GM19351 (cell line): ENCODE results near the gene MED16.

ENCODE experiments used
- ATAC-seq: cut with Tn5 transposase; IDR thresholded peaks from one replicate; pipeline ENCODE4 v1.9.1; 2021; ENCODE audit warnings: mild to moderate bottlenecking, moderate library complexity; ENCODE audit not compliant: unreplicated experiment

Gene MED16

DNA sequence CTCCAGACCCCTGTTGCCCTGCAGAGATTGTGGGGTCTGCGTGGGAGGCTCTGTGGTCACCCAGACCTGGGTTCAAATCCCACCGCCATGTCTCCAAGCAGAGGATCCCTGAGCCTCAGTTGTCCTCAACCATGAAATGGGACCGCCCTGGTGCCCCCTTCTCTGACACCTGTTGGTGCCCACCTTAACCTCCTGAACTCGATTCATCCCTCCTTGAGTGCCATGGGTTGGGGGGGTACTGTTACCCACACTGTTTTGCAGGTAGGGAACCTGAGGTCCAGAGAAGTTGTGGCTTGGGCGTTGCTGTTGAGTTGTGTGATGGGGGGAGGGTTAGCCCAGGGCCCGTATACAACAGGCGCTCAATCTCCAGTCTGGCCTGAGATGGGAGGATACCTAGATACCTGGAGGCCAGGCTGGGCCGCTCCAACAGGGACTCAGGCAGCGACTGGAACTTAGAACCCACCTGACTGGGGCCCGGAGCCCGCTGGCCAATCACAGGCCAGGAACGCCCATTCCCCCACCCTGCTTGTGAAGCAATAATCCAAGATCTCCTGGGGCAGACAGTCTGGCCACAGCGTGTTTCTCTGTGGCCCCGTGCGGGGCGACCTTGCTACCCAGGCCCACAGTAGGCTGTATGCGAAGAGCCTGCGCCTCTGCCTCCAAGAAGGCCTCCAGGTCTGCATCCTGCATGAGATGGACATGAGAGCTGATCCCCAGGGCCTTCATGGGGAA, 35.6 kb upstream of the MED16 start:
- no peak for ATAC-seq

DNA sequence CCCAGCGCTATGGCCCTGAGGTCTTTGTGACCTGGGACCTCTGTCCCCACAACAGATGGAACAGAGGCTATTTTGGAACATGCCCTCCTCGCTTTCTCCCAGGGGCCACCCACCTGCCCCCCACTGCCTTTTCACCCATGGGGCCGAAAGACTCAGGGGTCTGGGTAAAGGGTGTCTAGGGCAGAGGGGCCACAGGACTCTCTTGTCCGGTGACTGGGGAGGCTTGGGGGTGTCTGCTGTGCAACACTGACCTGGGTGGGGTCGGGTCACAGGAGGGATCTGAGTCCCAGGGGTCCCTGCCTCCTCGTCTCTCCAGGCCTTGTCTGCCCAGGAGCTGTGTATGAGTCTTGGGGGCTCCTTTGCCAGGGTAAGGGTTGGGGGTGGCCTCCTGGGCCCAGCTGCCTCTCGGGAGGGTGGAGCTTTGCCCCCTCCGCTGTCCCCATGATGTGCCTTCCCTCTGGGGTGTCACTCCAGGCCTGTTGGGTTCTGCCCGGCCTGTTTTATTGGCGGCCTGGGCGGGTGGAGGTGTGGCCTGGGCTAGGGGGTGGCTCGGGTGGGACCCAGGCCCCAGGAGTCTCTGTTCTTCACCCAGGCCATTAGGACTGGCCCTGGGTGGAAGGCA, 34.9 kb upstream of the MED16 start:
- no peak for ATAC-seq

DNA sequence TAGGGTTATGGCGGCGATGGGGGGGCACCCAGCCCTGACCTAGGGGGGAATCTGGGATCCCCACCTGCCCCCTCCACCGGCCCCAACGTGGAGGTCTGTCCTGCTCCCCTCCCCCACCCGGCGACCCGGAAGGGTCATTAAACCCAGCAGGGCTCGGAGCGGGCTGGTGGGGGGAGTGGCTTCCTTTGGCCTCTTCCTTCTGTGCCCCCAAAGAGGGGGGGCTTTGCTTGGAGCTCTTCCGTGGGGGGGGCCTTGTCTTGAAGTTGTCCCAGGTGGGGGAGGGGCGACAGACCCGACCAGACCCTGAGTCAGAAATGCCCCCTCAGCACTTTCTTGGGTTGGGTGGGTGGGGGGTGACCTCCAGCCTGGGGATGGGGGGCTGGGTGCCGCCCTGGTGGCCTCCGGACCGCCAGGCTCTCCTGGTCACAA, 34.4 kb upstream of the MED16 start:
- ATAC-seq, result no peak

DNA sequence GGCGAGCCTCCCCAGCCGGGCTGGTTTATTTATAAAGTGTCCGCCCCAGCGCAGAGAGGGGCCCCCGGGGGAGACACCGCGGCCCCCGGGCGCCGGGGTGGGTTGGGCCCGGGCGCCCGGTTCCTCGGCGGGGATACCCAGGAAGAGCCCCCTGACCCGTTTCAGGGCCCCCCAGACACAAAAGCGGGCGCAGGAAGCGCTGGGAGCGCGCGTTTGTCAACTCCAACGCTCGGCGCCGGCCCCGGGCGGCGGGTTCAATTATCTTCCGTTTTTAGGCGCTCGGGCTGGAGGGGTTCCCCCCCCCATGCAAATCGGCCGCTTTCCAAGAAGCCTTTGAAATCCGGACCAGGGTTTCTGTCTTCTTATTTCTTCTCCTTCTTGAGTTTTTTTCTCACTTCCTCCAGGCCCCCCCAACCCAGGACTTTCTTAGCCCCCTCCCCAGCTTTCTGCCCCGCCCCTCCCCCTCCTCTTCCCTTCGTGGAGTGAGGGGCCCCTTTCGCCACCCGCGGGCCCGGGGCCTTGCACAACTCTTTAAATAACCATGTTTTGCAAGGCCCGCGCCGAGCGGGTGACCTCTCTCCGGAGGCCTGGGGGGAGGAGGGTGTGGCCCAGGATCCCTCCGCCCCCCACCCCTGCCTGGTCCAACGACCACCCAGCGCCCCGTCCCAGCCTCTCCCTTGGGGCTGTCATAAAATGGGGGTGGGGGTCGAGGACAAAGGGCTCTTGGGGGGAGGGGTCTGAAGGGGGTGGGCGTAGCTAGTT, 33.8 kb upstream of the MED16 start:
- ATAC-seq, result no peak

DNA sequence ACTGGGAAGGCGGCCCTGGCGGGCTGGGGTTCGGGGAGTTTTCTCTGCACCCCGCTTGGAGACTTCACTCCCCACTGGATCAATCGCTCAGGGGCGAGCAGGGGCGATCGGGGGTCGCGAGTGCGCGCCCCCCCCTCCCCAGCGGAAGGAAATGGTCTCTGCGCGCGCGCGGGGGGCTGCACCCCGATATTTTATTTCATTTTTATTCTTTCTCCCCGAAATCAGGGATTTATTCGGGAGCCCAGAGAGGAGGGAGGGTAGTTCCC, 33.3 kb upstream of the MED16 start:
- ATAC-seq, result no peak

DNA sequence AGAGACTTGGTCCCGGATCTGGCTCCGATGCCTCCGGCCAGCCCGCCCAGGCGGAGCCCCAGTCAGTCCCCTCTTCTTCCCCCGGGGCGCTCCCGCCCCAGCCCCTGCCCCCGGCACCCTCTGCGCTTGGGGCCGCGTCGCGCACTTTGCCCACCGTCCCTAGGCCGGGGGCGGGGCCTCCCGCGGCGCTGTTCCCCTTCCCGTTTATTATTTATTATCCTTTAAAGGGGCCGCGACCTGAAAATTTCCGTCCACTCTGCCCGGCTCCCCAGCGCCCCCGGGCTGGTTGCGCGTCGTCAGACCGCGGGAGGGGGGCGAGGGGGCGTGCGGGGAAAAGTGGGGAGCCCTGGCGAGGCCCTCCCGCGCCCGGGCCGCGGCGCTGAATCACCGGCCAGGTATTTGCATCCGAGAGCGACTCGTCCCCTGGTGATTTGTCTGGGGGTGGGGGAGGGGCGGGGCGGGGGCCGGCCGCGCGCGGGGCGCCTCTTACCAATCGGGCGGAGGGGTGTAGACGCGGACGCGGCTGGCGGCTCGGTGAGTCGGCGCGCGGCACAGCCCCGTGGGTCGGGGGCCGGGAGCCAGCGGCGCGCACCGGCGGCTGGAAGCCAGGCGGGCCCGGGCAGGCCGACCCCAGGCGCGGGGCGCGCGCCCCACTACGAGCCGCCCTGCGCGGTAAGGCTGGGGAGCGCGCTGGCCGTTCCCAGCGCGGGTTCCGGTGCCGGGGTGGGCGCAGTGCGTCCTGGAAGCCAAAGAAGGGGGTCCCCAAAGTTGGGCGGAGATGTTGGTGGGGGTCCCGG, 32.7 kb upstream of the MED16 start, which contains the start of gene ARID3A:
Gene ARID3A (plus strand): TSS at position 510 of the 797 bp plus-strand sequence. CDS start 3,494 bp downstream, outside the sequence.
- peak; percentile 48 for ATAC-seq

DNA sequence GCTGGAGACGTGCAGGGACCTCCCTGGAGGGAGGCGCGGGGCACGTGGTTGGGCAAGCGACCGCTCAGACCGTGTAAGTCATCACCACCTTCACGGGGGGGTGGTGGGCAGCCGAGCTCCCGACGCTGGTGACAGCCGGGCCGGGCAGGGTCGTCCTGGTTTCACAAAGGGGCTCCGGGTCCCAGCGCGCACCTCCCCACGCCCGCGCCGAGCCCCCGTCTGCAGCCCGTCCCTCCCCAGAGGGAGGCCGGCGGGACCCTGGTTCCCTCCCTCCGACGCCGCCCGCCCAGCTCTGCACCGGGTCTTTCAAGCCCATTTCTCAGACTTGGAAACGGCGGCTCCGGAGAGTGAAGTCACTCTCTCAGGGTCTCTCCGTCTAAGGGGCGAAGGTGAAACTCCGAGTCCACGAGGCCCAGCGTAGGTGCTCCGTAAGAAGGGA, 32.1 kb upstream of the MED16 start:
- ATAC-seq, result peak; percentile 47

DNA sequence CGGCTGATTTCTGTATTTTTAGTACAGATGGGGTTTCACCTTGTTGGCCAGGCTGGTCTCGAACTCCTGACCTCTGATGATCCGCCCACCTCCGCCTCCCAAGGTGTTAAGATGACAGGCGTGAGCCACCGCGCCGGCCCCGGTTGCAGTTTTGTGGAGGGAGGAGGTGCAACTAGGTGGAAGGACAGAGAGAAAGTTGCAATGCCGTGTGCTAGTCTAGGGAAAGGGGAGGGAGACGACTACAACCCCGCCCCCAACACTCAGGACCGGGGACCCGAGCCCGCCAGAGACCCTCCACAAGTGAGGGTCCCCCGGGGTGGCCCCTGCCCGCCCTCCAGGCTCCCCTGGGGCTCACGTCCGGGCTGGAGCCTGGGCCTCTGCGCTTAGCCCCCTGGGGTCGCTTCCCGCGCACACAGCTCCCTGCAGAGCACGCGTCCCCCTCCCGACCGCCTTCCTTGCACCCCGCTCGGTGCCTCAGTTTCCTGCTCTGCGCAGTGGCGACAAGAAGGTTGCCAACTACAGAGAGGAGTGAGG, 31.6 kb upstream of the MED16 start:
- no peak for ATAC-seq

DNA sequence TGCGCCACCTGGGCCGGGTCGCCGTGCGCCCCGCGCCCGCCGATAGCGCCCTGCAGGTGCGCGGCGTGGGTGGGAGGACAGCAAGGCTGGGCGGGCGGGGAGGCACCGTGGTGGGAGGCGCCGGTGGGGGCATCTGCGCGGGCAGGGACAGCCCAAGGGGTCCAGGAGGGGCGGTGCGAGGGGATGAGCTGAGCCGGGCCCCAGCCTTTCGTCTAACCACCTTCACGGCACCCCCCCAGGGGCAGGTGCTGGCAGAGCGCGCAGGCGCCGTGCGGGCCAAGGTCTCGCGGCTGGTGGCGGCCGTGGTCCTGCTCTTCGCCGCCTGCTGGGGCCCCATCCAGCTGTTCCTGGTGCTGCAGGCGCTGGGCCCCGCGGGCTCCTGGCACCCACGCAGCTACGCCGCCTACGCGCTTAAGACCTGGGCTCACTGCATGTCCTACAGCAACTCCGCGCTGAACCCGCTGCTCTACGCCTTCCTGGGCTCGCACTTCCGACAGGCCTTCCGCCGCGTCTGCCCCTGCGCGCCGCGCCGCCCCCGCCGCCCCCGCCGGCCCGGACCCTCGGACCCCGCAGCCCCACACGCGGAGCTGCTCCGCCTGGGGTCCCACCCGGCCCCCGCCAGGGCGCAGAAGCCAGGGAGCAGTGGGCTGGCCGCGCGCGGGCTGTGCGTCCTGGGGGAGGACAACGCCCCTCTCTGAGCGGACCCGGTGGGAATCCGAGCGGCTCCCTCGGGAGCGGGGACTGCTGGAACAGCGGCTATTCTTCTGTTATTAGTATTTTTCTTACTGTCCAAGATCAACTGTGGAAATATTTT, 27.3 kb upstream of the MED16 start:
- ATAC-seq, result no peak

DNA sequence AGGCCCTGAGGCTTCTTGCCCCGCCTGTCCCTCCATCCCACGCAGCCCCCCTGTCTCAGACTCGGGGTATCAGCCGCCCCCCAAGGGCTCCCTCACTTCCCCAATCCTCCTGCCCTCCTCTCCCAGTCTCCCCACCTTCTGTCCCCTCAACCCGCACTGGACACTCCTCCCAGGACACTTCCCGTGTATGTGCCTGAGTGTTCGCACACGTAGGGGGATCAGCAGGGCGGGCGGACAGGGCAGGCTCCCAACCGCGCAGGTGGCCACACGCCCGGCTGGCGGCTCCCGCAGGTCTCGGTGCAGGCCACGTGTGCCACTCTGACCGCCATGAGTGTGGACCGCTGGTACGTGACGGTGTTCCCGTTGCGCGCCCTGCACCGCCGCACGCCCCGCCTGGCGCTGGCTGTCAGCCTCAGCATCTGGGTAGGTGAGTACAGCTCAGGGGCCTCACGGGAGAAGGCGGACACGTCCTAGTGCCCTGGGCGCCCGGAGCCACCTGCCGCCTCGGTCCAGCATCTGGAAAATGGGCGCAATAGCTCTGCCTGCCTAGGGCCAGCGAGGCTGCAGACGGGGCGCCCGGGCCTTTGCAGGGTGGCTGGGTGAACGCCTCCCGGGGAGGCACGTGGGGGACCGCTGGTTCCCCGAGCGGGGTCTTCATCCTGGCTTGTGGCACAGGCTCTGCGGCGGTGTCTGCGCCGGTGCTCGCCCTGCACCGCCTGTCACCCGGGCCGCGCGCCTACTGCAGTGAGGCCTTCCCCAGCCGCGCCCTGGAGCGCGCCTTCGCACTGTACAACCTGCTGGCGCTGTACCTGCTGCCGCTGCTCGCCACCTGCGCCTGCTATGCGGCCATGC, 26.4 kb upstream of the MED16 start:
- no peak for ATAC-seq

DNA sequence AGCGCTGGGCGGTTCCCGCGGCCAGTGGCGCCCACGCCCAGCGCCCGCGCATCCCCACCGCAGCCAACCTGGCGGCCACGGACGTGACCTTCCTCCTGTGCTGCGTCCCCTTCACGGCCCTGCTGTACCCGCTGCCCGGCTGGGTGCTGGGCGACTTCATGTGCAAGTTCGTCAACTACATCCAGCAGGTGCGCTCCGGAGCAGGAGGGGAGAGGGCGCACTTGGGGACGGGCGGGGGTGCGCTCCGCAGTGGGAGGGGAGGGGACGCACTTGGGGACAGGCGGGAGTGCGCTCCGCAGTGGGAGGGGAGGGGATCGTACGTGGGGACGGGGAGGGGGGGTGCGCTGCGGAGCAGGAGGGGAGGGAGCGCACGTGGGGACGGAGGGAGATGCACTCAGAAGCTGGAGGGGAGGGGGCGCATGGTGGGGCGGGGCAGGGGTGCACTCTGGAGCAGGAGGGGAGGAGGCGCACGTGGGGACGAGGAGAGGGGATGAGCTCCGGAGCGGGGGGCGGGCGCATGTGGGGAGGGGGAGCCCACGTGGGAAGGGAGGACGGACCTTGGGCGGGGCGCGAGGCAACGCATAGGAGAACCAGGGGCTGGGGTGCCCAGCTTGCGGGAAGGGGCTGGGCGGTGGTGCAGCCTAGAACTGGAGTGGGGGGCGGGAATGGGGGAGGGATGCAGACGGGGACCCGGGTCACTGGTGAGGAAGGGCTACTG, 25.7 kb upstream of the MED16 start:
- ATAC-seq, result no peak

DNA sequence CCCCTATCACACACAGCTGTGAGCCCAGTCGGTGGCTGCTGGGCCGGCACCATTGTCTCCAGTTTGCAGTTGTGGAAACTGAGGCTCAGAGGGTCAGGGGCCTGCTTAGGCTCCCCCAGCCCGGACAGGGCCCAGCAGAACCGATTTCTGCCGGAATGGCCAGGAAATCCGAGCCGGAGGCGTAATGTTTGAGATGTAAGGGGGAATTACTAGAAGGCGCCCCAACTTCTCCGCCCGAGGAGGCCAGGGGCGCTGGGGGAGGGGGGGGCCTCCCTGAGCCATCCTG, 25.1 kb upstream of the MED16 start:
- no peak for ATAC-seq

DNA sequence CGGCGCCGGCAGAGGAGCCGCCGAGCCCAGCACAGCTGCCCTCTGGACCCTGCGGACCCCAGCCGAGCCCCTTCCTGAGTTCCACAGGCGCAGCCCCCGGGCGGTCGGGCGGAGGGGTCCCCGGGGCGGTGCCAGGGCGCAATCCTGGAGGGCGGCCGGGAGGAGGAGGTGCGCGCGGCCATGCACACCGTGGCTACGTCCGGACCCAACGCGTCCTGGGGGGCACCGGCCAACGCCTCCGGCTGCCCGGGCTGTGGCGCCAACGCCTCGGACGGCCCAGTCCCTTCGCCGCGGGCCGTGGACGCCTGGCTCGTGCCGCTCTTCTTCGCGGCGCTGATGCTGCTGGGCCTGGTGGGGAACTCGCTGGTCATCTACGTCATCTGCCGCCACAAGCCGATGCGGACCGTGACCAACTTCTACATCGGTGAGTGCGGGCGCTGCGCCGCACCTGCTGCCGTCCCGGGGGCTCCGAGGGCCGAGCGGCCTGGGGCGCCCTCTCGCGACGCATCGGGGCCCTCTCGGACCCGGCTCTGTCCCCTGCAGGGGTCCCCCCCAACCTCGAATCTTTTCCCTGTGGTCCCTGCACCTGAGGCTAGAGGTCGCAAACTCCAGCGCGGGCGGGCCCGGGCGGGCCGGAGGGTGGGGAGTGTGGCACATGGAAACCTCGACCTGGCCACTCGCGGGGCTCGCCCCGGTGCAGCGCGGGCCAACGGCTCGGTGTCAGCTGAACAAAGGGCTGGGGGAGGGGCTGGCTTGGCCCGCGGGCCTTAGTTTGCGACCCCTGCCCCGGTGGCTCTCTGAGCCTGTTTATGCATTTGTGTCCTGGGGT, 24.6 kb upstream of the MED16 start, which contains the start of gene KISS1R:
Gene KISS1R (plus strand): TSS at position 11 of the 829 bp plus-strand sequence. CDS start 170 bp downstream, at position 181.
- ATAC-seq, result no peak

DNA sequence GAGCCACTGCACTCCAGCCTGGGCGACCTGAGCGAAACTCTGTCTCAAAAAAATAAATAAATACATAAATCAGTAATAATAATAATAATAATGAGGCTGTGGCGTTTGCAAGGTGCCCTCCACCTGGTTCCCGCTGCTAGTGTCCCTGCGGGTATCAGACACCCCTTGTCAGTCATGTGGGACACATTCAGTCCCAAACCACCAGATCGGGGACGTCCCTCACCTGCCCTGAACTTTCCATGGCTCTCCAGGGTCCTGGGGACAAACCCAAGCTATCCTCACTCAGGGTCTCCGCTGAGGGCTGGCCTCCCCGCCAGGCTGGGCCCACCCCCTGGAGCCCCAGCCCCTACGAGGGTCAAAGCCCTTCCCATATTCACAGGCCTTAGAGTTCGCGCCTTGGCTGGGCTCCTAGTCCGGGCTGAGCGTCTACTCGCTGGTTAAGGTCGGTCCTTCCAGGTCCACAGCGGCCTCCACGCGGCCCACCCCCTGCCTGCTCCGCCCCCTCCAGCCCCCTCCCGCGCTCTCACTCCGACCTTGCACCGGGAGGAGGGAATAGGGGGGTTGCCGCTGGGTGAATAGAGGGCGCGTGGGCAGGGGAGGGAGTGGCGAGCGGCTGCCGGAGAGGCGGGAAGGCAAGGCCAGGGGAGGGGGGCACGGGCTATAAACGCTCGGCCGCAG, 23.8 kb upstream of the MED16 start:
- no peak for ATAC-seq

DNA sequence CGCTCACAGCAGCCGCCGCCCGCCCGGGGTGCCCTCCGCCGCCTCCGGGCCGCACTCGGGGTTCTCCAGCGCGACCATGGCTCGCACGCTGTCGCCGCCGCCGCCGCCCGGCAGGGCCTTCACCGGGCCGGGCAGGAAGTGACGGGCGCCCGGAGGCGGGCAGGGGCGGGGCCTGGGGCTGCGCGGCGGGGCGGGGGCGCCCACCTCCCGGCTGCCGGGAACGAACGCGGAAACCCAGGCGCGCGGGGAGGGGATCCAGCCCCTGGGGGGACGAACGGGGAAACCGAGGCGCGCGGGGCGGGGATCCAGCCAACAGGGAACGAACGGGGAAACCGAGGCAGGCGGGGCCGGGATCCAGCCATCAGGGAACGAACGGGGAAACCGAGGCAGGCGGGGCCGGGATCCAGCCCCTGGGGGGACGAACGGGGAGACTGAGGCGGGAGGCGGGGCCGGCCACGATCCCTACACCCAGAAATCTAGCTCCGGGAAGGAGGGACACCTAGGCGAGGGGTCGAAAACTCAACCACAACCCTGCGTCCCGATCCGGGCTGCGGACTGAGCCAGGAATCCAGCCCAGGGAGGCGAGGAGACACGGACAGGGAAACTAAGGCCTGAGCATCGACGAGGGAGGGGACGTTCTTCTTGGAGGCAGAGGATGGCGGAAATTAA, 20.2 kb upstream of the MED16 start, which contains the start of gene R3HDM4:
Gene R3HDM4 (minus strand): TSS at position 140 of the 669 bp plus-strand sequence. CDS start 62 bp downstream, at position 78.
- ATAC-seq, result no peak
